Measurements from ENCODE around the gene ASGR1. TPM values are rescaled to one million over a fixed set of nuclear protein-coding genes. Genes with fewer than 3 reads are reported as not detected.

Gene ASGR1
- total RNA-seq, 2 experiments from 2014 or later = 1.1 to 1.2 TPM

DNA sequence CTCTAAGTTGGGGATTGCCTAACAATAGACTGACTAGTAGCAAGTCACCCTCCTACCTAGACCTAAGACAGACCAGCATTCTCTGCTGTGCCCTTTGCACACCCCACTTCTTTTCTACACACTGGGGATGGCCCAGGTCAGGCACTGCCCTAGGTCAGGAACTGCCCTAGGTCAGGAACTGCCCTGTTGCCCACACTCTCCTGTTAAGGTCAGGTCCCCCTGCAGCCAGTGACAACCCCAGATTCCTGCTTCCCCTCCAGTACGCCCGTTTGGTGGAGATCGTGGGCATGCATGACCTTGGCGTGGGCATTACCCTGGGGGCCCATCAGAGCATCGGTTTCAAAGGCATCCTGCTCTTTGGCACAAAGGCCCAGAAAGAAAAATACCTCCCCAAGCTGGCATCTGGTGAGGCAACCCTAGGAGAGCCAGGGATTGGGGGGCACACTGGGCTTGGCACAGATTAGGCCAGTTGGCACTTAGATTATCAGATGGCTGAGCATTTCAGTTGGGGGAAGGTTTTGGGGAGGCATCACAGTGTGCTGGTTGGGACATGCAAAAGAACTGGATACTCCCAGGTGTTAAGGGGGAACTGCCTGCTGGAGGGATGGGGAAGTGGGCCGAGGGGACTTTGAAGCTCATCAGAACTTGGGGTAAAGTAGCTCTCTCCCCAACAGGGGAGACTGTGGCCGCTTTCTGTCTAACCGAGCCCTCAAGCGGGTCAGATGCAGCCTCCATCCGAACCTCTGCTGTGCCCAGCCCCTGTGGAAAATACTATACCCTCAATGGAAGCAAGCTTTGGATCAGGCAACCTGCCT is 42.3 kb upstream of the ASGR1 start:
- Histone ChIP-seq H3K36me3 (ENCODE audit: insufficient read depth, low read length) (peaks cover 57% of the 10 kb centered on the region), H3K4me2 (ENCODE audit: low read length) (peak overlapping the region; percentile 91), H3K9me3 (ENCODE audit: low read length) (no peaks in the 10 kb centered on the region), H2AFZ (ENCODE audit: low read length) (no peak overlapping the region), H3K9me2 (ENCODE audit: insufficient read depth, low read length) (no peaks in the 10 kb centered on the region), H3K79me2 (ENCODE audit: insufficient read depth, low read depth, low read length) (peaks cover 6% of the 10 kb centered on the region), H3K27ac (ENCODE audit: low read depth, low read length, poor library complexity, severe bottlenecking) (peak overlapping the region; percentile 52), H4K20me1 (ENCODE audit: insufficient read depth, low read length) (no peaks in the 10 kb centered on the region), H3K4me1 (ENCODE audit: insufficient read depth, low read length, poor library complexity, severe bottlenecking) (peaks cover 38% of the 10 kb centered on the region), H3K4me3 (ENCODE audit: low read depth, low read length, poor library complexity, severe bottlenecking) (no peak overlapping the region)
- ChIA-PET POLR2A (no interaction called here), CTCF (ENCODE audit: unreplicated experiment) (interaction anchor here (0.7 to 2.1 kb wide), 3 partner anchors 13 to 116 kb away, joined by 3 to 7 read pairs (median 6); partner anchors contain the start of gene DVL2)
- TF ChIP-seq, protein P1, sequence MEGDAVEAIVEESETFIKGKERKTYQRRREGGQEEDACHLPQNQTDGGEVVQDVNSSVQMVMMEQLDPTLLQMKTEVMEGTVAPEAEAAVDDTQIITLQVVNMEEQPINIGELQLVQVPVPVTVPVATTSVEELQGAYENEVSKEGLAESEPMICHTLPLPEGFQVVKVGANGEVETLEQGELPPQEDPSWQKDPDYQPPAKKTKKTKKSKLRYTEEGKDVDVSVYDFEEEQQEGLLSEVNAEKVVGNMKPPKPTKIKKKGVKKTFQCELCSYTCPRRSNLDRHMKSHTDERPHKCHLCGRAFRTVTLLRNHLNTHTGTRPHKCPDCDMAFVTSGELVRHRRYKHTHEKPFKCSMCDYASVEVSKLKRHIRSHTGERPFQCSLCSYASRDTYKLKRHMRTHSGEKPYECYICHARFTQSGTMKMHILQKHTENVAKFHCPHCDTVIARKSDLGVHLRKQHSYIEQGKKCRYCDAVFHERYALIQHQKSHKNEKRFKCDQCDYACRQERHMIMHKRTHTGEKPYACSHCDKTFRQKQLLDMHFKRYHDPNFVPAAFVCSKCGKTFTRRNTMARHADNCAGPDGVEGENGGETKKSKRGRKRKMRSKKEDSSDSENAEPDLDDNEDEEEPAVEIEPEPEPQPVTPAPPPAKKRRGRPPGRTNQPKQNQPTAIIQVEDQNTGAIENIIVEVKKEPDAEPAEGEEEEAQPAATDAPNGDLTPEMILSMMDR (conservative IDR thresholded peaks at IDR 0.05; ENCODE audit: low read length) = no peak
- no peak for TF ChIP-seq EZH2phosphoT487 (IDR thresholded peaks at IDR 0.05; ENCODE audit: borderline replicate concordance, low read depth, low read length)
- BruUV-seq (replicated peaks) = no TSS peak
- no peak for DNase-seq (ENCODE audit: low spot score)
- intact Hi-C loops (cut with micrococcal nuclease; ENCODE audit: unreplicated experiment) = loop anchor here (1.0 to 2.0 kb wide), 2 partner anchors 13 to 75 kb away; partner anchors contain the start of gene DVL2

DNA sequence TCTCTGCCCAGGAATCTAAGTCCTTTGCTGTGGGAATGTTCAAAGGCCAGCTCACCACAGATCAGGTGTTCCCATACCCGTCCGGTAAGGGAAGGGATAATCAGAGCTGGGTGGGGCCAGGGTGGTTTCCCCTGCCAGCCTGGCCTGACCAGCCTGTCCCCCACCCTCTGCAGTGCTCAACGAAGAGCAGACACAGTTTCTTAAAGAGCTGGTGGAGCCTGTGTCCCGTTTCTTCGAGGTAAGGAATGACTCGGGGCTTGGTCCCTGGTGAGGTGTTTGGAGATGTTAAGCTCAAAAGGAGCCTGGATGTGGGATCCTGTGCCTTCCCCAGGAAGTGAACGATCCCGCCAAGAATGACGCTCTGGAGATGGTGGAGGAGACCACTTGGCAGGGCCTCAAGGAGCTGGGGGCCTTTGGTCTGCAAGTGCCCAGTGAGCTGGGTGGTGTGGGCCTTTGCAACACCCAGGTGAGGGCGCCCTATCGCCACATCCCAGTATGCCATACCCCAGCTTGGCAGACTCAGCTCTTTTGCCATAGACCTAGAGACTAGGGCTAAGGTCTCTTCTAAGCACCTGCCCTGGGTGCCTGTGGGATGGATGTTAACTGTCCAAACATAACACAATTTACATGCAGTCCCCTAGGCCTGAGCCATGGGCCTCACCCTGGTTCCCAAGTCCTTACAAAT is 41.6 kb upstream of the ASGR1 start:
- TF ChIP-seq EZH2phosphoT487 (IDR thresholded peaks at IDR 0.05; ENCODE audit: borderline replicate concordance, low read depth, low read length) = no peak
- TF ChIP-seq, protein P1 (conservative IDR thresholded peaks at IDR 0.05; ENCODE audit: low read length) = peak; percentile 85
- H3K9me2 ChIP-seq (ENCODE audit: insufficient read depth, low read length) = no peaks in the 10 kb centered on the region
- intact Hi-C loops (cut with micrococcal nuclease; ENCODE audit: unreplicated experiment) = loop anchor here (1.0 to 2.0 kb wide), 2 partner anchors 14 to 76 kb away; partner anchors contain the start of gene DVL2
- no peak overlapping the region for H2AFZ ChIP-seq (ENCODE audit: low read length)
- H3K4me3 ChIP-seq (ENCODE audit: low read depth, low read length, poor library complexity, severe bottlenecking) = peak overlapping the region; percentile 78
- peaks cover 50% of the 10 kb centered on the region for H3K36me3 ChIP-seq (ENCODE audit: insufficient read depth, low read length)
- peaks cover 13% of the 10 kb centered on the region for H3K79me2 ChIP-seq (ENCODE audit: insufficient read depth, low read depth, low read length)
- H3K4me2 ChIP-seq (ENCODE audit: low read length) = peak overlapping the region; percentile 91
- CTCF ChIA-PET (ENCODE audit: unreplicated experiment) = interaction anchor here (0.7 to 2.1 kb wide), 3 partner anchors 13 to 117 kb away, joined by 3 to 7 read pairs (median 6); partner anchors contain the start of gene DVL2
- no peaks in the 10 kb centered on the region for H3K9me3 ChIP-seq (ENCODE audit: low read length)
- no peaks in the 10 kb centered on the region for H4K20me1 ChIP-seq (ENCODE audit: insufficient read depth, low read length)
- POLR2A ChIA-PET = interaction anchor here (0.5 to 0.6 kb wide), 2 partner anchors 22 to 99 kb away, joined by 4 read pairs; partner anchors contain the start of gene GABARAP
- no TSS peak for BruUV-seq (replicated peaks)
- H3K27ac ChIP-seq (ENCODE audit: low read depth, low read length, poor library complexity, severe bottlenecking) = peak overlapping the region; percentile 52
- peaks cover 45% of the 10 kb centered on the region for H3K4me1 ChIP-seq (ENCODE audit: insufficient read depth, low read length, poor library complexity, severe bottlenecking)
- DNase-seq (ENCODE audit: low spot score) = peak; percentile 74

All from OCI-LY7 (cell line).